Activated CD4-positive, alpha-beta T cell treated with anti-CD3 and anti-CD28 coated beads, Interleukin-2, amount 10 ng/mL, durations not matched to agents 24 days and 14 days (primary cell): ENCODE measurements around the gene C1QB. TPM values are rescaled to one million over a fixed set of nuclear protein-coding genes. Genes with fewer than 3 reads are reported as not detected.

Experiments
- DNase-seq: peaks from one replicate; pipeline ENCODE4 v3.0.0; 2022
- H3K27ac Mint-ChIP-seq: one replicate; pipeline ENCODE4 v1.8.0; 2022; ENCODE audit warnings: mild to moderate bottlenecking, mixed read lengths
- H3K27me3 Mint-ChIP-seq: one replicate; pipeline ENCODE4 v1.8.0; 2022; ENCODE audit warnings: mixed read lengths
- H3K36me3 Mint-ChIP-seq: one replicate; pipeline ENCODE4 v1.8.0; 2022; ENCODE audit warnings: low read depth, mild to moderate bottlenecking, mixed read lengths
- H3K4me1 Mint-ChIP-seq: one replicate; pipeline ENCODE4 v1.8.0; 2021; ENCODE audit warnings: mixed read lengths
- H3K4me3 Mint-ChIP-seq: one replicate; pipeline ENCODE4 v1.8.0; 2022; ENCODE audit warnings: mild to moderate bottlenecking, moderate library complexity, mixed read lengths
- H3K9me3 Mint-ChIP-seq: one replicate; pipeline ENCODE4 v1.8.0; 2021; ENCODE audit warnings: mixed read lengths
- intact Hi-C: fragments of 100-400 bp; cut with micrococcal nuclease; formaldehyde crosslinking; loops from one replicate; pipeline ENCODE4 v1.15.1; 2023
- total RNA-seq: library from RNA; stranded (reverse); gene quantifications from 2 replicates; pipeline ENCODE4 v1.2.3, GENCODE V29; 2022

C1QB gene
- total RNA-seq, 1 donor from 2014 or later, result not detected

- no peak overlapping the region for H3K27ac Mint-ChIP-seq
- intact Hi-C loops, result no loop called here
- H3K4me3 Mint-ChIP-seq, result no peak overlapping the region
- no peaks in the 10 kb centered on the region for H3K4me1 Mint-ChIP-seq
- H3K27me3 Mint-ChIP-seq, result peaks cover 13% of the 10 kb centered on the region
- DNase-seq, result no peak
- no peaks in the 10 kb centered on the region for H3K9me3 Mint-ChIP-seq
- no peaks in the 10 kb centered on the region for H3K36me3 Mint-ChIP-seq
These were observed 27.6 kb upstream of the C1QB start for GRCh38 chr1:22625262-22625925.

DNA sequence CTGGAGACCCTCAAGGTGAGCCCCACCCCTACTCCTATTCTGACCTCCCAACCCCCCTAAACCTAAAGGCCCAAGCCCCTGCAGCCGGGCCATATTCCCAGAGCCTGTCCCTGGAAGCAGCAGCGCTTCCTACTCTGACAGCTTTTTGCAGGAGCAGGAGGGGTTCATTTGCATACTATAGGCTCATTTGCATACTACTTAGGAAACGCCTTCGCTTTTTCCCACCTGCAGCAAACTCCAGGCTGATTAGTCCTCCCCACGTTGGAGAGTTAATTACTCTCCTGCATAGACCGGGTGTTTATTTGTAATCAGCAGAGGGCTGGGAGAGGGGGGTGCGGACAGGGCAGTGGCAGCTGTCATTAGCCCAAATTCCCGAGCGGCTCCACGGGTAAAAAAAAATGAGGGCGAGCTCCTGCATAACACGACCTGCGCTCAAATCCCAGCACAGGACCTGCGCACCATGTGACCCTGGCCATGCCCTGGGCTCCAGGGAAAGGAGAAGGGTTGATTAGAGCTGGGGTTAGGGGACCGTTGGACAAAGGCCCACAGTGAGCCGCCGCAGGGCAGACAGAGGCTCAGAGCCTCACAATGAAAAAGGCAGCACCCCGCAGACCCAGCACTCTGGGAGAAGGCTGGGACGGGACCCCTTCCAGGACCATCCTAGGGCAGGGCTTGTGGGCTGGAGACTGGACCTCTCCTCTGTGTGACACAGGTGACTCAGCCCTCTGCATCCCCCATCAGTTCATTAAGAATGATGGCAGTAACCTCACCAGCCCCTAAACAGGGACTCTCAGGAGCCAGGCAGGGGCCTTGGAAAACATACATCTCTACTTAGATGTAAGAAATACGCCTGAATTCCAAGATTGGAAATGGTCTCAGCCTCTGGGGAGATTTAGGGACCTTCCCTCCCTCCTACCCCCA, 26.5 kb upstream of the C1QB start:
- Mint-ChIP-seq H3K27me3 (peaks cover 13% of the 10 kb centered on the region), H3K36me3 (no peaks in the 10 kb centered on the region), H3K27ac (no peak overlapping the region), H3K9me3 (no peaks in the 10 kb centered on the region), H3K4me3 (no peak overlapping the region), H3K4me1 (no peaks in the 10 kb centered on the region)
- intact Hi-C loops, result no loop called here
- DNase-seq, result no peak

GRCh38 chr1:22627331-22627730, 25.7 kb upstream of the C1QB start:
- no peak for DNase-seq
- H3K27me3 Mint-ChIP-seq, result peaks cover 16% of the 10 kb centered on the region
- H3K27ac Mint-ChIP-seq, result no peak overlapping the region
- no peaks in the 10 kb centered on the region for H3K9me3 Mint-ChIP-seq
- H3K36me3 Mint-ChIP-seq, result no peaks in the 10 kb centered on the region
- intact Hi-C loops, result no loop called here
- H3K4me3 Mint-ChIP-seq, result no peak overlapping the region
- no peaks in the 10 kb centered on the region for H3K4me1 Mint-ChIP-seq

- Mint-ChIP-seq H3K9me3 (no peaks in the 10 kb centered on the region), H3K27ac (no peak overlapping the region)
These were observed 24.2 kb upstream of the C1QB start for GRCh38 chr1:22628698-22629444.

GRCh38 chr1:22629886-22630285, 23.1 kb upstream of the C1QB start:
- Mint-ChIP-seq H3K4me3 (no peak overlapping the region), H3K27me3 (peaks cover 19% of the 10 kb centered on the region), H3K36me3 (no peaks in the 10 kb centered on the region), H3K27ac (no peak overlapping the region), H3K9me3 (no peaks in the 10 kb centered on the region), H3K4me1 (no peaks in the 10 kb centered on the region)
- no peak for DNase-seq
- intact Hi-C loops, result no loop called here

More at GRCh38 chr1:22628698-22629444, 24.2 kb upstream of the C1QB start:
- intact Hi-C loops, result no loop called here
- H3K4me1 Mint-ChIP-seq, result no peaks in the 10 kb centered on the region
- no peak for DNase-seq
- H3K27me3 Mint-ChIP-seq, result peaks cover 19% of the 10 kb centered on the region
- no peak overlapping the region for H3K4me3 Mint-ChIP-seq
- H3K36me3 Mint-ChIP-seq, result no peaks in the 10 kb centered on the region

GRCh38 chr1:22633697-22634463, 19.2 kb upstream of the C1QB start:
- H3K36me3 Mint-ChIP-seq, result no peaks in the 10 kb centered on the region
- peaks cover 12% of the 10 kb centered on the region for H3K27me3 Mint-ChIP-seq
- intact Hi-C loops, result no loop called here
- H3K9me3 Mint-ChIP-seq, result no peaks in the 10 kb centered on the region
- no peaks in the 10 kb centered on the region for H3K4me1 Mint-ChIP-seq
- no peak overlapping the region for H3K4me3 Mint-ChIP-seq
- H3K27ac Mint-ChIP-seq, result no peak overlapping the region
- DNase-seq, result no peak

GRCh38 chr1:22635436-22635835, 17.6 kb upstream of the C1QB start:
- intact Hi-C loops, result no loop called here
- no peak for DNase-seq
- Mint-ChIP-seq H3K27ac (no peak overlapping the region), H3K36me3 (no peaks in the 10 kb centered on the region), H3K27me3 (peaks cover 6% of the 10 kb centered on the region), H3K9me3 (no peaks in the 10 kb centered on the region), H3K4me1 (no peaks in the 10 kb centered on the region), H3K4me3 (no peak overlapping the region)

DNA sequence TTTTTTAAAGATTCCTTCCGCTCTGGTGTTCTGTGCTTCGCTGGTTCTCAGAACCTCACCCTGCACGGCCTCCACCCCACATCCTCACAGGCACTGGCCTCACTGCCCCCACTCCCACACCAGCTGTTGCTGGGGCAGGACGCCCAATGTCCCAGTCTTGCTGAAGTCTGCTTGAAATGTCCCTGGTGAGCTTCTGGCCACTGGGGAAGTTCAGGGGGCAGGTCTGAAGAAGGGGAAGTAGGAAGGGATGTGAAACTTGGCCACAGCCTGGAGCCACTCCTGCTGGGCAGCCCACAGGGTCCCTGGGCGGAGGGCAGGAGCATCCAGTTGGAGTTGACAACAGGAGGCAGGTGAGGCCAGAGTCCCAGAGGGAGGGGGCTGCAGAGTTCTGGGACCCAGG, 16.7 kb upstream of the C1QB start, which contains the start of gene C1QA:
TSS of gene C1QA (plus strand) at position 276 of the 400 bp plus-strand sequence. CDS start 989 bp downstream, outside the sequence.
- H3K36me3 Mint-ChIP-seq, result no peaks in the 10 kb centered on the region
- intact Hi-C loops, result no loop called here
- no peaks in the 10 kb centered on the region for H3K9me3 Mint-ChIP-seq
- H3K27me3 Mint-ChIP-seq, result peaks cover 6% of the 10 kb centered on the region
- no peaks in the 10 kb centered on the region for H3K4me1 Mint-ChIP-seq
- no peak for DNase-seq
- no peak within 1 kb of the TSS for H3K27ac Mint-ChIP-seq
- no peak within 1 kb of the TSS for H3K4me3 Mint-ChIP-seq

DNA sequence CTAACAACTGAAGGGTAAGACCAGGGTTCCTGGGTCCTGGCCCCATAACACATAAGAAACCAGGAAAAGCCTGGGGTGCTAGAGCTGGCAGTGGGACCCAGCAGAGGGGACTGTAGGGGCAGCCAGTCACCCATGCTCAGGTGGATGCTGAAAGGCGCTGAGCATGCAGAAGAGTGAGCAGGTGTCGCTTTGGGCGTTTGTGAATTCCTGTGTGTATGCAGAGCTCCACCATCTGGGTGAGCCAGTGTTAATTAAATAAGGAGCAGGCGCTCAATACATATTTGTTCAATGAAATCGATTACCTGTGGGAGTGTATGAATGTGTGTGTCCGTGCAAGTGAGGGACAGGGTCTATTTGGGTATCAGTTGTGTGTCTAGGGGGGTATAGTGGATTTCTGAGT, 16.1 kb upstream of the C1QB start:
- Mint-ChIP-seq H3K27me3 (peaks cover 3% of the 10 kb centered on the region), H3K4me3 (no peak overlapping the region), H3K36me3 (no peaks in the 10 kb centered on the region), H3K9me3 (no peaks in the 10 kb centered on the region), H3K27ac (no peak overlapping the region), H3K4me1 (no peaks in the 10 kb centered on the region)
- intact Hi-C loops, result no loop called here
- DNase-seq, result no peak

DNA sequence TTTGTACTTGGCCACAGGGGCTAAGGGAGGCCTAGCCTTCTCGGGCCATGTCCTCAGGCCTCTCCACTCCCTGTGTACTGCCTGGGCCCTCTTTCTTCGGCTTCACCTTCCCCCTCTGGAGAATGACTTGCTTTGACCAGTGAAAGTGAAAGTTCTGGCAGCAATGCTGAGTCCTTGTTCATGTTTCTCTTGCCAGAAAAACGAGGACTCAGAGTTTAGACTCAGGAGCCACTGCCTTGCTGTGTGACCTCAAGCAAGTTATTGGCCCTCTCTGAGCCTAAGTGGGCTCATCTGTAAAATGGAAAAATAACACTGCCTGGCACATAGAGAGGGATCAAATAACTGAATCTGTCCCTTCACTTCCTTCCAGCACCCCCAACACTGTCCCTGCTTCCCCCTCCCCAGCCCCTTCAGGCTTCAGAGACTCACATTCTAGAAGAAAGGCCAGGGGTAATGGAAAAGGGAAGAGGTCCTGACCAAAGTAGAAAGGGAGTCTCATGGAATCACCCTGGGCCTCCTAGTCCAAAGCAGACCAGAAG, 15.1 kb upstream of the C1QB start:
- DNase-seq, result no peak
- intact Hi-C loops, result no loop called here
- Mint-ChIP-seq H3K4me1 (no peaks in the 10 kb centered on the region), H3K27me3 (peaks cover 3% of the 10 kb centered on the region), H3K36me3 (no peaks in the 10 kb centered on the region), H3K9me3 (no peaks in the 10 kb centered on the region), H3K4me3 (no peak overlapping the region), H3K27ac (no peak overlapping the region)

- no peaks in the 10 kb centered on the region for H3K9me3 Mint-ChIP-seq
- intact Hi-C loops, result no loop called here
These were observed 14.4 kb upstream of the C1QB start for GRCh38 chr1:22638476-22639234.

DNA sequence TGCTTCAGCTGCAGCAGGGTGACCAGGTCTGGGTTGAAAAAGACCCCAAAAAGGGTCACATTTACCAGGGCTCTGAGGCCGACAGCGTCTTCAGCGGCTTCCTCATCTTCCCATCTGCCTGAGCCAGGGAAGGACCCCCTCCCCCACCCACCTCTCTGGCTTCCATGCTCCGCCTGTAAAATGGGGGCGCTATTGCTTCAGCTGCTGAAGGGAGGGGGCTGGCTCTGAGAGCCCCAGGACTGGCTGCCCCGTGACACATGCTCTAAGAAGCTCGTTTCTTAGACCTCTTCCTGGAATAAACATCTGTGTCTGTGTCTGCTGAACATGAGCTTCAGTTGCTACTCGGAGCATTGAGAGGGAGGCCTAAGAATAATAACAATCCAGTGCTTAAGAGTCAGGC, 13.8 kb upstream of the C1QB start:
- H3K27ac Mint-ChIP-seq, result no peak overlapping the region
- no peak for DNase-seq
- H3K36me3 Mint-ChIP-seq, result no peaks in the 10 kb centered on the region
- H3K27me3 Mint-ChIP-seq, result no peaks in the 10 kb centered on the region
- H3K4me1 Mint-ChIP-seq, result no peaks in the 10 kb centered on the region
- intact Hi-C loops, result no loop called here
- no peaks in the 10 kb centered on the region for H3K9me3 Mint-ChIP-seq
- H3K4me3 Mint-ChIP-seq, result no peak overlapping the region

More at GRCh38 chr1:22638476-22639234, 14.4 kb upstream of the C1QB start:
- no peak for DNase-seq
- Mint-ChIP-seq H3K27ac (no peak overlapping the region), H3K4me1 (no peaks in the 10 kb centered on the region), H3K27me3 (peaks cover under 1% of the 10 kb centered on the region), H3K36me3 (no peaks in the 10 kb centered on the region), H3K4me3 (no peak overlapping the region)
